ENCODE results near the gene RGMA.

RGMA gene

DNA sequence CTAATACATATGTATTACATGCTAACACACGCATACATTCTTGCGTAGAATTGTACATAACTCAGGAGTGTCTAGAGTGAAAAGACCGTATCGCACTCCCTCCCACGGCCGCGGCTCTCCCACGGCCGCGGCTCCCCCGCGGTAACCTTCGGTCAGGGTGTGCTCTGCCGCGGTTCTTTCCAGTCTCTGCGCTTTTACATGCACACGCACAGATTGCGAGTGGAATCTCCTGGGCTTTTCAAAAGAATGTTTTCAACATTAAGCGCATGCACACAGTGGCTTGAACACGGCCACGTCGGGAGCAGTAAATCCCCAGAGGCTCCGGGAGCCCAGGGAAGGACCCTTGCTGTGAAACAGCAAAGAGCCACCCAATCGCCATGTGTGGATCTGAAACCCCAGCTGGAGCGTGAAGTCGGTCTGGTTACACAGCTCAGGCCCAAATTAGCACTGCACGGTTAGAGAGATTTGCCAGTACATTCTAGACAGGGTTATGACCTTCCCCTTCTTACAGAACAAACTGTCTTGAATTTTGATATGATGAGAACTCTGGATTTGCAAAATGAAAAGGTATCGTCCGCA, 805 bp upstream of the RGMA start:
- no peak for DNase-seq

GRCh38 chr15:93088200-93088980, 621 bp downstream of the RGMA start:
- peak; percentile 5 for DNase-seq

DNA sequence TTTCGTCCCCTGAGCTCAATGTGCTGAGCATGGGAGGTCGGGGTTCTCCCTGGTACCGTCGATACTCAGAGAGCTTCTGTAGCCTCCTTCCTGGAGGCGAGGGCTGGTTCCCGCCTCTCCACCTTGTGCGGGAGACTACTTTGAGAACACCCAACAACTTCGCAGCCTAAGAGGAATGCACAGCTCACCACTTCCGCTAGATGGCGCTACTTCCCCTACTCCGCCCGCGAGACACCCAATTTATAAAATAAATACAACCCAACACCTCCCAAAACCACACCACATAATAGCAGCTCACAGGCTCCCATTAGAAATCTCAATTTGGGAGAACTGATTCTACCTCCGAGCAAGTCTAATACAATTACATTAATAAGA, 1.2 kb downstream of the RGMA start:
- DNase-seq, result peak; percentile 55

DNA sequence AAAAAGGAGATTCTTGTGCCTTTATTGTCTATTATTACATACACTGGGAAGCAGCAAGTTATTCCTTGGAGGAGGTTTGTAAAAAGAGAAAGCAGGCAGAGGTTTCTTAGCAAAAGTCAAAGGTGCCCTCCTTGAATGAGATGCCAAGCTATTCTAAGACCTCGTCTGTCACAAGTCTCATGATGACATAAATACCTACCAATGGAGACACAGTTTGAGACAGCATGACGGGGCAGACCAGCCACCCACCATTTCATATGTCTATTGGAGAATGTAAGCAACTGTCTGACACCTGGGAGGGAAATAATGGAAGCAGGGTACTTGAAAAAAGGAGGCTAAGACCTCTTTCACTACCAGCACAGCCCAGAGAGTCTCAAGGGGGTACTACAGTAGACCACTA, 2.2 kb downstream of the RGMA start:
- DNase-seq, result no peak

DNA sequence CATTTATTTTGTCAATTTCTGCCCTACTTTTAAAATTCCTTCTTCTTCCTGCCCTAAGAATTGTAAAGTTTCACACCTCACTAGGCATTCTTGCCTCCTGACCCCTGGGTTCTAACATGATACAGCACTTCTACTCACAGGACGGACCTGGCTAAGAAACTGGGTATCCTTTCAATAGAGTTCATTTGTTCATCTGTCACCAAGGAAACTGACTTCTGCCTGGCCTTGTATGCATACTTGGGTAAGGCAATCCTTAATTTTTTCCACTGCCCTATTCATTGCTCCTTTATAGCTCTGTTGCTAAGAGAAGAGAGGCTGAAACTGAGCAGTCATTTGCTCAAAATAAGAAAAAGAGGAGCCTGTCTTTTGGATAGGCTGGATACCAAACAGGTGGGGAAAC, 3.3 kb downstream of the RGMA start:
- no peak for DNase-seq

DNA sequence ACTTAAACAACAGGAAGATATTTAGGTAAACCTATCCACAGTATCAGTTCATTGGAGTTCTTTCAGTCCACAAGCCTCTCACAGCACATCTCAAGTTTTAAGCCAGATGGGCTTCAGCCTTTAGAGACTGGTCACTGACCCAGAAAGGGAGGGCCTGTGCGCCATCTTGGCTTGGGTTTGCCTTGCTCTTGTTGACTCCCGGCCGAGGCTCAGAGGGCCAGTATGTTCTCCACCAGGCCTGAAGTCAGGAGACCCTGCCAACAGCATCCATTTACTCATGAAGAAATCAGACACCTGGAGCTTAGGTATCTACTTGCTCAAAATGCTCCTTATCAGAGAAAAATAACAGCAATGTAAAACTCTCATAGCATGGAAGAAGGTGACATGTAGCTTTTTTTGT, 6.2 kb downstream of the RGMA start:
- DNase-seq, result no peak

DNA sequence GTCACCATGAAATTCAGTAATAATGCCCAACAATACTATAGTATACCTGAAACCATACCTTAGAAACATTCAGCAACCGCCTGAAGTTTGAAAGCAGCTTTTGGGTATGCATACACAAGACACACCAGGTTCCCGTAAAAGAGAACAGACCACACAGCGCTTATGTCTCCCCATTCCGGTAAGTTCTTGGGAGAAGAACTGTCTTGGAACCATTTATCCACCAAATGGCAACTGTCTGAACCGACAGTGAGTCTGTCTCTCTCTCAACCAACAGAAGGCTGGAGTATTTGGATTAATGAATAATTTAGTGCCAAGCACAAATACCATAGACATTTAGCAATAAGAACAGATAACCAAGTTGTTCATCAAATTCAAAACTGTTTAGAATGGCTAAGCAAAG, 7.6 kb downstream of the RGMA start:
- DNase-seq, result no peak

GRCh38 chr15:93080451-93080850, 8.6 kb downstream of the RGMA start:
- DNase-seq, result no peak

GRCh38 chr15:93076875-93077274, 12.1 kb downstream of the RGMA start:
- no peak for DNase-seq

GRCh38 chr15:93076217-93076616, 12.8 kb downstream of the RGMA start:
- DNase-seq, result no peak

- no peak for DNase-seq
Measured at GRCh38 chr15:93074599-93074998, 14.4 kb downstream of the RGMA start.

GRCh38 chr15:93073465-93073952, 15.5 kb downstream of the RGMA start:
- no peak for DNase-seq

- no peak for DNase-seq
Measured at GRCh38 chr15:93072411-93073394, 16.3 kb downstream of the RGMA start.

- no peak for DNase-seq
Measured at GRCh38 chr15:93072011-93072410, 17.0 kb downstream of the RGMA start.

GRCh38 chr15:93071469-93071936, 17.5 kb downstream of the RGMA start:
- DNase-seq, result no peak

GRCh38 chr15:93070551-93071296, 18.3 kb downstream of the RGMA start:
- no peak for DNase-seq

GRCh38 chr15:93070132-93070531, 18.9 kb downstream of the RGMA start:
- DNase-seq, result no peak

GRCh38 chr15:93068581-93069199, 20.3 kb downstream of the RGMA start:
- no peak for DNase-seq

- DNase-seq, result no peak
Measured at GRCh38 chr15:93067649-93068085, 21.3 kb downstream of the RGMA start.

- DNase-seq, result no peak
Measured at GRCh38 chr15:93066834-93067648, 22.0 kb downstream of the RGMA start.

DNA sequence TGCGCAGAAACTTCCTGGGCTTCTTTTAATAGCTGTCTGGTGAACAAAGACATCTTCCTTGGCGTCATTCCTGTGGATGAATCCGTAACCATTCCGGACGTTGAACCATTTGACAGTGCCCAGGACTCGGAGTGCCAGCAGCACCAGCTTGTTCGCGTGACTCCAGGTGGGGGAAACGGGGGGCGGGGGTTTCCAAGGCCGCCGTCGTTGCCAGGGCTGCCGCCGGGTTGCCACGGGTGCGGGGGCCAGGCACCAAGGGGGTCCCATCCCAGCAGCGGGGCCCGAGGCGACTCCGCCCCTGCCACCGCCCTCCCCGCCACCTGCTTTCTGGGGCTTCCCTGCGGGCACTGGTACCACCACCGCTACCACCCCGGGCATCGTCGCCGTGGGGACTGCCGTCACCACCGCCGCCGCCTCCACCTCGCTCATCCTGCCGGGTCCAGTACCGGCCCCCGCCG, 22.8 kb downstream of the RGMA start:
- DNase-seq, result no peak
